Measurements from ENCODE around the gene YWHAE.
"Not testable (repeated sequence)": the region's sequence is repeated elsewhere in the genome, so short reads cannot be mapped to it uniquely, and the experiment has no call there.

YWHAE gene

GRCh38 chr17:1343554-1343953 is 56.5 kb downstream of the YWHAE start:
- intact Hi-C loops (cut with DNase I): no loop called here
- no peak for DNase-seq

- intact Hi-C loops (cut with DNase I): no loop called here
- no peak for DNase-seq
Measured at GRCh38 chr17:1340371-1340770, 59.7 kb downstream of the YWHAE start.

DNA sequence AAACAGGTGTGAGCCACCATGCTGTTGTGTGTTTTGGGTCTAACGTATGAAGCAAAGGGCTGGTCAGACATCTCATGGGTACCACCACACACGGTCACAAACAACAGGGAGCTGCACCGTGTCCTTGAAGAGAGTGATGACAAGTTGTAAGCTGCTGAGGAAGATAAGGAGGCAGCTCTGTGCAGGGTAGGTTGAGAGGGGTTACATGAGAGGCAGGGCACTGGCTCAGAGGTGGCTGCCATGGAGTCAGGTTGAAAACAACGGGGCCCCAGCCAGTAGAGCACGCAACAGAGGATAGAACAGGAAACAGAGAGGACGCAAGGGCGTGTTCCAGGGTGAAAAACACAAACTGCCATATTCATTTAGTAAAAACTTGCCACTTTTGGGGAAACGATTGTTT is 68.3 kb downstream of the YWHAE start:
- intact Hi-C loops (cut with DNase I): loop anchor here (1.0 to 2.0 kb wide), 2 partner anchors 55 to 72 kb away; no protein-coding TSS in a partner anchor
- DNase-seq: no peak

DNA sequence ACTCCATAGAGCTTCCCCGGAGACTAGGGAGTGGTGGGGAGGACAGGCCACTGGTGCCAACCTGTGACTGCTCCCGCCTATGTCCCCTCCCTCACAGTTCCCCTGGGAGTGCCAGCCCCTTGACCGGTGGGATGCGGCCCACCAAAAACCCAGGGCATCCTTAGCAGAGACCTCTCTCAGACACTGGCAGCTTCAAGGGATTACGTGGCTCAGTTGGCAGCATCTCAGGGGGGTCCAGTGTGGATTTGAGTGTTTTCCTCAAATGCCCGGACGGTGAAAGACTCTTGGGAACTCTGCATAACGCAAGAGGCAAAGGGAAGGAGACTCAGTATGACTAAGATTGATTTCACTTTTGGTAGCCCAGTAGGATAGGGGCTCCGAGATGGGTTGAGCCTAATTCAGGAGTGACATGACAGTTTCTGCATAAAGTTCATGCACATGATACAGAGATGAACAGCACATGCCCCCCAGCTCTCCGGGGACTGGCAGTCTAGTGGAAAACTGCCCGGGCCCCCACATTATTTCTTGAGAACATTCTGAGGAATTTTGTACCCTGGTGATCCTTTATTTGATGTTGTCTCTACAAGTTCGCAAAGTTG is 70.2 kb downstream of the YWHAE start:
- no peak for DNase-seq
- intact Hi-C loops (cut with DNase I): no loop called here

GRCh38 chr17:1328437-1328836 is 71.6 kb downstream of the YWHAE start:
- DNase-seq: no peak
- intact Hi-C loops (cut with DNase I): no loop called here

- no peak for DNase-seq
- intact Hi-C loops (cut with DNase I): no loop called here
Measured at GRCh38 chr17:1325766-1326165, 74.3 kb downstream of the YWHAE start.

GRCh38 chr17:1324201-1324771 is 75.7 kb downstream of the YWHAE start:
- intact Hi-C loops (cut with DNase I): no loop called here
- DNase-seq: no peak

GRCh38 chr17:1323336-1323735 is 76.7 kb downstream of the YWHAE start:
- DNase-seq: no peak

GRCh38 chr17:1322480-1322879 is 77.5 kb downstream of the YWHAE start:
- intact Hi-C loops (cut with DNase I): no loop called here
- DNase-seq: no peak

More at GRCh38 chr17:1323336-1323735, 76.7 kb downstream of the YWHAE start:
- intact Hi-C loops (cut with DNase I): no loop called here

GRCh38 chr17:1322014-1322428 is 78.0 kb downstream of the YWHAE start:
- intact Hi-C loops (cut with DNase I): no loop called here
- no peak for DNase-seq

DNA sequence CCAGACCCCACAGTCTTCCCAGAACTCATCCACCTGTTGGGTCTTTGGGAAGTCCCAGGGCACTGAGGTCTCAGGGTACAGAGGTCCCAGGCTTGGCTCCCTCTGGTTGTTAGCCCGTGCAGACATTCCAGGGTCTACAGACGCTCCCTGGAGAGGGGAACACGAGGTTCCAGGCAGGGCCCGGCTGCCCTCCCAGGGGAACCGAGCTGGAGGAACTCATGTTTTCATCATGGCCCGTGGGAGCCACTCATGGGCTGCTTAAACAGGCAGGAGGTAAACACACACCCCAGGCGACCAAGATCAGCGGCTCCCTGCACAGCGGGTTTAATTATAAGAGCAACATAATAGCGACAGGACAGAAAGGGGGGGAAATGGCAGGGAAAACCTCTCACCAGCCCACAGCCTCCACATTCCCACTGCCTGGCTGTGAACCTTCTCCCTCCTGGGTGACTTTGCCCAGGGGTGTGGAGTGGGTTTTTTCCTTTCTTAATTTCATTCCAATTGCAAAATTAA is 84.1 kb downstream of the YWHAE start:
- intact Hi-C loops (cut with DNase I): no loop called here
- peak in 2 of 10 donors; percentile 21 to 79 for DNase-seq

DNA sequence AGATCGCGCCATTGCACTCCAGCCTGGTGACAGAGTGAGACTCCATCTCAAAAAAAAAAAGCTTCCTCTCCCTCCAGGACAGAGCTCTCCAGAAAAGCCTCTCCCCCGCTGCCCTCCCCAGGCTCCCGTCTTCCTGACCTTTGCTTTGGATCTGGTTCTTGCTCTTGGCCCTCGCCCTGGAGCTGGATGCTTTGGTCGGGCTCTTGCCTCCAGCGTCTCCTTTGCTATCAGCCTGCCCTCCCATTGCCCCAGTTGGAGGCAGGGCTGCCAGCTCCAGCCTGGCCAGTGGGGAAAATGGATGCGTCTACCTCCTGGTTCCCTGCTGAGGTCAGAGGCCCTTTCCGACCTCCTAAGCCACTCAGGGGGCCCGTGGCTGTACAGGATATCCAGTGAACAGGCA is 84.6 kb downstream of the YWHAE start:
- DNase-seq: peak in 2 of 10 donors; percentile 39 to 55
- intact Hi-C loops (cut with DNase I): no loop called here

- intact Hi-C loops (cut with DNase I): no loop called here
- DNase-seq: peak in 1 of 10 donors; percentile 25
Measured at GRCh38 chr17:1313270-1314005, 86.6 kb downstream of the YWHAE start.

DNA sequence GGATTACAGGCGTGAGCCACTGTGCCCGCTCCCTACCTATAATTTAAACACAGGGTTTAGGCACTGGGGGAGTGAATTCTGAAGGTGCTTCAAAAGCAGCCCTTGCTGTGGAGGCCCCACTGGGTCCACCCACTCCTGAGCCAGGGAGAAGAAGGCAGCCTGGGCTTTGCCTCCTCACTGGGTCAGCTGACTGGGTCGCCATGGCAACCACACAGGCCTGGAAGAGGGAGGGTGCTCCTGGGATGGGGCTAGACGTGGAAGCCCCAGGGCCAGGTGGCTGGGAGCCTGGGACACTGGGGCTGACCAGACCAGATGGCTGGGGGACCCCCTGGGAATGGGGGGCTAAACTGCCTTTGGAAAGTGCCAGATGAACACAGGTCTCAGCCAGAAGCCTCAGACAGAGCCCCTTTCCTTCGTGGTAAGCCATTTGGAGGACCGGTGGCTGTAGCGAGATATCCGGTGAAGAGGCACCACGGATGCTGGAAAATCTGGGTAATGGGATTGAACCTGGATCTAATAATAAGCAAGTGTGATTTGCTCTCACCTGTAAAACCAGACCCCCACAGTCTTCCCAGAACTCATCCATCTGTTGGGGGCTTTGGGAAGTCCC is 87.7 kb downstream of the YWHAE start:
- DNase-seq: peak in 4 of 10 donors; percentile 33 to 89 (median 69)
- intact Hi-C loops (cut with DNase I): no loop called here

- intact Hi-C loops (cut with DNase I); DNase-seq: not testable (repeated sequence)
Measured at GRCh38 chr17:1307829-1308228, 92.2 kb downstream of the YWHAE start.

DNA sequence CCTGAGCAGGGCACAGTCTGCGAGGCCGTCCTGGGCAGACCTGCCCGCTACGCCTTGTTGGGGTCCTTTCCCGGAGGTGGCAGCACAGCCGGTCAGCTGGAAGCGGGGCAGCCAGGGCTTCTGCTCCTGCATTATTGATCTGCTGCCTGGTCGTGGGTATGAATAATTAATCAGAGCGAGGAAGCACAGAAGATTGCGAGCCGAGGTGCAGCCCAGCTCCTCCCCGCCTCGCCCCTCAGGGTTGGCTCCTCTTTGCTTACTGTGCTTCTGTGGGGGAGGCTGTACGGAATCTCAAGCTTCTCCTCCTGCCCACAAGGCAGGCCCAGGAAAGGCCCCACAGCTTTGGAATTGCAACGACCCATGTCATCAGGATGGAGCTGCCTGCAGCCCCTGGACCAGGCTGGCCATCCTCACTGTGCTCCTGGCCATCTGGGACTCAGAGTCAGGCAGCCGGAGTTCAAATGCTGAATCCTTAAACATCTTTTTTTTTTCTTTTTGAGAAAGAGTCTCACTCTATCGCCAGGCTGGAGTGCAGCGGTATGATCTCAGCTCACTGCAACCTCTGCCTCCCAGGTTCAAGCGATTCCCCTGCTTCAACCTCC is 95.0 kb downstream of the YWHAE start:
- intact Hi-C loops (cut with DNase I): no loop called here
- DNase-seq: no peak

DNA sequence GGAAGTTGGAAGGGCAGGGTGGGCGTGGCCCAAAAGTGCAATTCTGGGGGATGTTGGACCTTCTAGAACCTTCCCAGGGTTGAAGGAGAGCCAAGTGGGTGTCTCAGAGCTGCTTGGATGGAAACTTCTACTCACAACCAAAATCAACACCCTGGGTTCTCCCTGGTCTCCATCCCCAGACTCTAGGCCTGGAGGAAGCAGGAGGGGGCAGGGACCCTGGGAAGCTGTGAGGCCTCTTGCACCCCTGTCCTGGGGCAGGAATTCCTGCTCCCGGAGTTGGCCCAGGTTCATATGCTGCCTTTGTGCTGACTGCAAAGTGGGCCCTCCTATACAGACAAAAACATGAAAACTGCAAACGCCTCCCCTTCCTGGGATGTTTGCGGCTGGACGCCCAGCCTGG is 95.5 kb downstream of the YWHAE start:
- intact Hi-C loops (cut with DNase I): no loop called here
- DNase-seq: no peak

DNA sequence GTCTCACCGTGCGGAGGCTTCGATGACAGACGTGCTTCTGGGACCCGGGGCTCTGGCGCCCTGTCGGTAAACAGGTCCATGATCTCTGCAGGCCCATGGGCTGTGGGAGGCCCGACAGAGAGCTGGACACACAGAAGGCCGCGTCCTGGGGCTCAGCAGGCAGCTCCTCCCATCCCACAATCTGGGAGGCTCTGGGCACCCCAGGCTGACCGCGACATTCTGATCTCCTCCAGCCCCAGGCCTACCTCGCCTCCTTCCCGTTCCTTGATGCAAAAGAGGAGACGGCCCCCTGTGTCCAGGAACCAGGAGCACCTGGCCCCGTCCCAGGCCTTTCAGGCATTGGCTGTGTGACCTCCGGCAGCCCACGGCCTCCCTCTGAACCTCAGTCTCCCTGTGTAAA is 97.3 kb downstream of the YWHAE start:
- DNase-seq: no peak
- intact Hi-C loops (cut with DNase I): no loop called here

GRCh38 chr17:1301546-1301945 is 98.5 kb downstream of the YWHAE start:
- intact Hi-C loops (cut with DNase I): no loop called here
- no peak for DNase-seq

DNA sequence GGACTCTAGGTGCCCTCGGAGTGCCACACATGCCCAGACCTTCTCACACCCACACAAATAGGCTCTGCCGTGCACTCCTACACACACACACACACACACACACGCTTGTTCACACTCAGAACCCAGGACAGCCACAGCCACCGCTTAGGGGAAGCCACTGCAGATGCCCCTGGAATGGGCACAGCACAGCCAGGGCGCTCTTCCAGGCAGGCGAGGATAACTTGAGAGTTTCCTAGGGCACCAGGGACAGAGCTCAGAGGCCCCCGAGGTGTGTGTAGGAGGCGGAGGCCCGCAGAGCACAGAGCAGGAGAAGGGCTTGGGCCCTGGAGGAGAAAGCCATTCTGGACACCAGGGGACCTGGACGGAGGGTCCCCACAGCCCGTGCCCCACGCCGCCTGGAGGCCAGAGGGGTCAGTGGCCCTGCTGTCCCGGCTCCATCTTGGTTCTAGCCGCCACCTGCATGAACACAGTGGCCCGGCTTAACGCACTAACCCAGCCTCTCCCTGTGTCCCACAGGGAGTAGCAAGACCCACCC is 99.6 kb downstream of the YWHAE start:
- no peak for DNase-seq
- intact Hi-C loops (cut with DNase I): no loop called here

Measured in posterior cingulate gyrus (tissue), 11 donors.